Astrocyte (in vitro differentiated cells and primary cell): ENCODE measurements around the gene PHC2.

ENCODE experiments used
- CTCF ChIP-seq: IDR thresholded peaks from 2 replicates; pipeline ENCODE4 v1.5.1; 2011; ENCODE audit warnings: low read depth, mild to moderate bottlenecking, inconsistent platforms, low read length, moderate library complexity; ENCODE audit not compliant: insufficient read depth
- EZH2 ChIP-seq: IDR thresholded peaks from 2 replicates; pipeline ENCODE4 v1.6.1; 2012; ENCODE audit warnings: mild to moderate bottlenecking, low read length, inconsistent platforms; ENCODE audit not compliant: insufficient read depth

DNA sequence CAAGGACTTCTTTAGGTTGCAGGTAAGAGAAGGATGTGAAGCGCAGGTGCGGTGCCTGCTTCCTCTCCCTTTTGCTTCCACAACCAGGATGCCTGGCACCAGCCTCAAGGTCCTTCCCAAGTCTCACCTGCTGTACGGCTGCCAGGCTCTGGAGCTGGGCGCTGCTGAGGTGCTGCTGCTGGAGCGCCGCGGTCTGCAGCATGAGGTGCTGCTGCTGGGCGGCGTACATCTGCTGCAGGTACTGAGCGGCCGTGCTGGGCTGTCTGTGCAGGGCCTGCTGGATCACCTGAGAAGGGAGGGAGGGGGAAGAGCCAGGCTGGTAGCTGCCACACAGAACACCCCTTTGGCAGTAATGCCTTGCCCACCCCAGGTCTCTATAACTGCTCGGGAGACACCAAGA, 58.7 kb downstream of the PHC2 start:
- TF ChIP-seq CTCF (no peak), EZH2 (no peak)
